Keratinocyte (primary cell): Measurements from ENCODE around the gene SLAIN2.

Experiments
- EZH2 ChIP-seq: IDR thresholded peaks from one replicate; pipeline ENCODE4 v1.6.1; 2012; ENCODE audit warnings: inconsistent platforms, mild to moderate bottlenecking, low read length, moderate library complexity
- TF ChIP-seq, protein P1 (sequence below), 3 experiments: IDR thresholded peaks in 1 of 3; conservative IDR thresholded peaks in 1 of 3; optimal IDR thresholded peaks in 1 of 3; 2 replicates in 2 of 3; 3 replicates in 1 of 3; pipeline versions ENCODE3 to v1.5.1; 2011; ENCODE audit warnings: low read length in 3 of 3, mild to moderate bottlenecking in 3 of 3, moderate library complexity in 2 of 3, control low read depth in 1 of 3, inconsistent platforms in 1 of 3; ENCODE audit not compliant: insufficient read depth in 2 of 3; ENCODE audit errors: extremely low read depth in 1 of 3

DNA sequence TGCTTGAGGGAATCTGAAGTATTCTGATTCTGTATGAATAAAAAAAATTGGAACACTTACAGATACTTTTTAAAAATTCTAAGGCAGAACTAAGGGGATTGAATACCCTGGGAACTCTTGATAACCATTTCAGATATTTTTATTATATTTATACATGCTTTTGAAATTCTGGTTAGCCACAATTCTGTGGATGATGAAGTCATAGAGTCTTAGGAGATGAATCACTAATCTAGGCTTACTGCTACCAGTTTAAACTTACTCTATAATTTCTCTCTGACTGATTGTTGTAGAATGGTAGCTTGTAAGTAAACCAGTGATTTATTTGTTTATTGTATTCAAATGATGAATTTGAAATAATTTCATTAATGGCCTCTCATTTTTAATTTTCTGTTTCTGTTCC is 11.4 kb upstream of the SLAIN2 start:
- no peak for TF ChIP-seq EZH2
- TF ChIP-seq, protein P1, sequence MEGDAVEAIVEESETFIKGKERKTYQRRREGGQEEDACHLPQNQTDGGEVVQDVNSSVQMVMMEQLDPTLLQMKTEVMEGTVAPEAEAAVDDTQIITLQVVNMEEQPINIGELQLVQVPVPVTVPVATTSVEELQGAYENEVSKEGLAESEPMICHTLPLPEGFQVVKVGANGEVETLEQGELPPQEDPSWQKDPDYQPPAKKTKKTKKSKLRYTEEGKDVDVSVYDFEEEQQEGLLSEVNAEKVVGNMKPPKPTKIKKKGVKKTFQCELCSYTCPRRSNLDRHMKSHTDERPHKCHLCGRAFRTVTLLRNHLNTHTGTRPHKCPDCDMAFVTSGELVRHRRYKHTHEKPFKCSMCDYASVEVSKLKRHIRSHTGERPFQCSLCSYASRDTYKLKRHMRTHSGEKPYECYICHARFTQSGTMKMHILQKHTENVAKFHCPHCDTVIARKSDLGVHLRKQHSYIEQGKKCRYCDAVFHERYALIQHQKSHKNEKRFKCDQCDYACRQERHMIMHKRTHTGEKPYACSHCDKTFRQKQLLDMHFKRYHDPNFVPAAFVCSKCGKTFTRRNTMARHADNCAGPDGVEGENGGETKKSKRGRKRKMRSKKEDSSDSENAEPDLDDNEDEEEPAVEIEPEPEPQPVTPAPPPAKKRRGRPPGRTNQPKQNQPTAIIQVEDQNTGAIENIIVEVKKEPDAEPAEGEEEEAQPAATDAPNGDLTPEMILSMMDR (optimal IDR thresholded peaks at IDR 0.05 in 1 of 3, IDR thresholded peaks at IDR 0.05 in 1 of 3, conservative IDR thresholded peaks at IDR 0.05 in 1 of 3; ENCODE audit: extremely low read depth in 1 of 3, insufficient read depth in 2 of 3, low read length in 3 of 3), result no peak
